GDM1 (cell line): ENCODE measurements around the gene ZNF215.
"Not testable (repeated sequence)": the region's sequence is repeated elsewhere in the genome, so short reads cannot be mapped to it uniquely, and the experiment has no call there.

Experiments
- DNase-seq: peaks from one replicate; lab custom pipeline; 2025; lab: John Stamatoyannopoulos, UW

Gene ZNF215

GRCh38 chr11:6941970-6942369 lies 15.7 kb downstream of the ZNF215 start:
- no peak for DNase-seq

- no peak for DNase-seq
Observed at GRCh38 chr11:6943131-6943530, 16.9 kb downstream of the ZNF215 start.

GRCh38 chr11:6954248-6954647 lies 28.0 kb downstream of the ZNF215 start:
- not testable (repeated sequence) for DNase-seq

- no peak for DNase-seq
Observed at GRCh38 chr11:6962141-6962540, 35.9 kb downstream of the ZNF215 start.

- DNase-seq, result no peak
Observed at GRCh38 chr11:6962673-6963072, 36.4 kb downstream of the ZNF215 start.

- DNase-seq, result no peak
Observed at GRCh38 chr11:6968816-6969215, 42.6 kb downstream of the ZNF215 start.

GRCh38 chr11:6969854-6970253 lies 43.6 kb downstream of the ZNF215 start:
- not testable (repeated sequence) for DNase-seq

GRCh38 chr11:6979365-6979764 lies 53.1 kb downstream of the ZNF215 start:
- no peak for DNase-seq

- DNase-seq, result no peak
Observed at GRCh38 chr11:6986487-6986886, 60.3 kb downstream of the ZNF215 start.

- DNase-seq, result no peak
Observed at GRCh38 chr11:6988506-6988905, 62.3 kb downstream of the ZNF215 start.

- no peak for DNase-seq
Observed at GRCh38 chr11:6991227-6991626, 65.0 kb downstream of the ZNF215 start.

- DNase-seq, result no peak
Observed at GRCh38 chr11:6992026-6992425, 65.8 kb downstream of the ZNF215 start.

- DNase-seq, result no peak
Observed at GRCh38 chr11:6992457-6993417, 66.5 kb downstream of the ZNF215 start.

- DNase-seq, result no peak
Observed at GRCh38 chr11:6995703-6996102, 69.5 kb downstream of the ZNF215 start.

- no peak for DNase-seq
Observed at GRCh38 chr11:7004482-7004881, 78.3 kb downstream of the ZNF215 start.
